Renal cortical epithelial cell (primary cell): ENCODE results near the gene IL2RA. TPM values are rescaled to one million over a fixed set of nuclear protein-coding genes. Genes with fewer than 3 reads are reported as not detected.
"Not testable (repeated sequence)": the region's sequence is repeated elsewhere in the genome, so short reads cannot be mapped to it uniquely, and the experiment has no call there.

Experiments
- DNase-seq: peaks from one replicate; pipeline ENCODE4 v3.0.0-alpha.2; 2011; ENCODE audit warnings: low read depth
- total RNA-seq: library from RNA; depleted of rRNA; stranded (reverse); fragments of >200 nt; gene quantifications from 2 replicates; pipeline ENCODE4 v1.2.3, GENCODE V29; 2014

IL2RA gene
- total RNA-seq, 1 donor from 2014 or later = not detected

GRCh38 chr10:5961405-5962100 lies 100.6 kb downstream of the IL2RA start:
- no peak for DNase-seq

- not testable (repeated sequence) for DNase-seq
These were observed 101.2 kb downstream of the IL2RA start for GRCh38 chr10:5960973-5961275.

Other genes with a start within 250 kb of the IL2RA start
- gene GDI2, start 248.9 kb downstream of the IL2RA start, total RNA-seq = 411 and 630 TPM in 2 replicates
- gene ANKRD16, start 172.5 kb downstream of the IL2RA start, total RNA-seq = 6.4 and 8.2 TPM in 2 replicates
- gene FBH1, start 172.1 kb downstream of the IL2RA start, total RNA-seq = 80.2 and 110 TPM in 2 replicates
- gene IL15RA, start 84.8 kb downstream of the IL2RA start, total RNA-seq = 1.9 and 3.5 TPM in 2 replicates
- 32.0 and 60.3 TPM in 2 replicates for gene RBM17, start 26.7 kb upstream of the IL2RA start, total RNA-seq
- 35.8 and 493 TPM in 2 replicates for gene PFKFB3, start 140.6 kb upstream of the IL2RA start, total RNA-seq